Measurements from ENCODE around the gene CALML6.

GRCh38 chr1:1895456-1896336, 19.4 kb upstream of the CALML6 start:
- TF ChIP-seq EZH2 (IDR thresholded peaks at IDR 0.05) = no peak
- TF ChIP-seq POLR2AphosphoS5 (IDR thresholded peaks at IDR 0.05; ENCODE audit: borderline replicate concordance, low read depth, low read length) = no peak
- no peak for TF ChIP-seq FOXP2 (optimal IDR thresholded peaks at IDR 0.05; ENCODE audit: control extremely low read depth, extremely low read length, insufficient read depth)

All from SK-N-MC (cell line).